Measurements from ENCODE around the gene TSPAN16. TPM values are rescaled to one million over a fixed set of nuclear protein-coding genes. Genes with fewer than 3 reads are reported as not detected.
A peak's percentile ranks its signal among the peaks of the same experiment; 100 is the strongest.

TSPAN16 gene
- total and polyA plus RNA-seq, 2 donors (not counting 3 experiments of a cell fraction or from before 2014, with no cell fraction given) = not detected

DNA sequence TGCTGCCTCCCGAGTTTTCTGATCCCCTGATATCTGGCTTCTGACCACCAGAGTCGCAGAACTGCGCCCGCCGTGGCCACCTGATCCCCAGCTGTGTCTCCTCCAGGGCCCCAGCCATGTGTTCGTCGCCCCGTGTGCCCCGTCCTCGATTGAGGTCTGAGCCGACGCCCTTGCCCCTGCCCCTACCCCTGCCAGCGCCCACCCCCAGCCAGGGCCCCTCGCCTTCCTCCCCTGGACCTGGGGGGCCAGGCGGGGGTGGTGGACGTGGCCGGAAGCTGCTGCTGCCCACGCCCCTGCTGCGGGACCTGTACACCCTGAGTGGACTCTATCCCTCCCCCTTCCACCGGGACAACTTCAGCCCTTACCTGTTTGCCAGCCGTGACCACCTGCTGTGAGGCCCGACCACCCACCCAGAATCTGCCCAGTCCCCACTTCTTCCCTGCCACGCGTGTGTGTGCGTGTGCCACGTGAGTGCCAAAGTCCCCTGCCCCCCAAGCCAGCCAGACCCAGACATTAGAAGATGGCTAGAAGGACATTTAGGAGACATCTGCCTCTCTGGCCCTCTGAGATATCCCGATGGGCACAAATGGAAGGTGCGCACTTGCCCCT lies 68.4 kb downstream of the TSPAN16 start:
- Histone ChIP-seq H3K4me1 (ENCODE audit: control insufficient read depth, extremely low read depth, insufficient read depth, low read length) (no peaks in the 10 kb centered on the region), H3K36me3 (ENCODE audit: control insufficient read depth in 2 of 2, extremely low read depth in 1 of 2, insufficient read depth in 2 of 2, low read length in 2 of 2) (peaks cover 0 to 11% of the 10 kb centered on the region in 2 experiments), H3K27ac (ENCODE audit: insufficient read depth, low read depth, low read length) (no peak overlapping the region), H2AFZ (ENCODE audit: low read depth, low read length) (no peak overlapping the region), H3K9ac (replicated peaks; ENCODE audit: extremely low read depth, insufficient read depth, low read length) (no peak overlapping the region), H4K20me1 (replicated peaks; ENCODE audit: control insufficient read depth, extremely low read depth, insufficient read depth, low read length) (no peaks in the 10 kb centered on the region), H3K4me2 (ENCODE audit: insufficient read depth, low read length) (no peak overlapping the region), H3K27me3 (ENCODE audit: control insufficient read depth in 2 of 2, insufficient read depth in 2 of 2, low read length in 2 of 2) (no peaks in the 10 kb centered on the region), H3K9me3 (replicated peaks; ENCODE audit: control insufficient read depth, insufficient read depth, low read length) (no peaks in the 10 kb centered on the region), H3K9me1 (replicated peaks; ENCODE audit: control insufficient read depth, extremely low read depth, insufficient read depth, low read length) (no peaks in the 10 kb centered on the region), H3K4me3 (replicated peaks in 1 of 3; ENCODE audit: insufficient read depth in 1 of 3, low read depth in 1 of 3, low read length in 3 of 3) (no peak overlapping the region), H3K79me2 (ENCODE audit: control insufficient read depth, insufficient read depth, low read length) (no peaks in the 10 kb centered on the region)
- no peak for DNase-seq (ENCODE audit: low read depth, low spot score)
- dilution Hi-C loops (cut with MboI; ENCODE audit: extremely low pct_ligation_motif_present, low sequenced_read_pairs) = no loop called here
- CTCF ChIA-PET = interaction anchor here (1.3 kb wide), 1 partner anchor 70 kb away, joined by 6 read pairs; no protein-coding TSS in a partner anchor
- no peak for TF ChIP-seq GATA2 (IDR thresholded peaks at IDR 0.05; ENCODE audit: insufficient read depth, insufficient read length, low read depth, low read length)
- TF ChIP-seq CTCF (IDR thresholded peaks at IDR 0.05; ENCODE audit: extremely low read depth in 1 of 2, insufficient read depth in 1 of 2, low read depth in 1 of 2, low read length in 2 of 2) = no peak
- TF ChIP-seq EZH2 (IDR thresholded peaks at IDR 0.05; ENCODE audit: borderline replicate concordance, low read depth, low read length, severe bottlenecking) = no peak
- no peak for TF ChIP-seq JUN (IDR thresholded peaks at IDR 0.05; ENCODE audit: borderline replicate concordance, insufficient read depth, insufficient read length, low read depth)
- TF ChIP-seq FOS (IDR thresholded peaks at IDR 0.05; ENCODE audit: borderline replicate concordance, insufficient read depth, low read length) = no peak
- no peak for TF ChIP-seq MAX (IDR thresholded peaks at IDR 0.05; ENCODE audit: insufficient read depth, insufficient read length)
- no peak for TF ChIP-seq MYC (IDR thresholded peaks at IDR 0.05; ENCODE audit: low read depth, low read length)
- no peak for TF ChIP-seq POLR2AphosphoS5 (IDR thresholded peaks at IDR 0.05; ENCODE audit: insufficient read depth, low read depth, low read length)
- no peak for TF ChIP-seq POLR2A (IDR thresholded peaks at IDR 0.05; ENCODE audit: low read depth, low read length)
- no peak for FAIRE-seq
- BruUV-seq (replicated peaks) = TSS peak; percentile 68
- intact Hi-C loops (cut with micrococcal nuclease) = no loop called here
- POLR2A ChIA-PET = no interaction called here
